Measurements from ENCODE around the gene TPSG1.

DNA sequence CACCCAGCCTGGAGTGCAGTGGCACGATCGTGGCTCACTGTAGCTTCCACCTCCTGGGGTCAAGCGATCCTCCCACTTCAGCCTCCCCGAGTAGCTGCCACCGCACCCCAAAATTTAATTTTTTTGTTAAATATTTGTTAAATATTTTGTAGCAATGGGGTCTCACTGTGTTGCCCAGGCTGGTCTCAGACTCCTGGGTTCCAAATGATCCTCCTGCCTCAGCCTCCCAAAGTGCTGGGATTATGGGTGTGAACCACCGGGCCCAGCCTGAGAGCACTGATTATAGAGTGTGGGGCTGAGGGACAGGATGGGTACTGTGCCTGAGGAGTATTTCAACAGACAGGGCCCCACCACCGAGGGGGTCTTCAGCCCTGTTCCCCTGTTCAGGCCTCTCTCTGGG is 35.6 kb downstream of the TPSG1 start:
- TF ChIP-seq POLR2AphosphoS5 (IDR thresholded peaks at IDR 0.05) (no peak), CTCF (IDR thresholded peaks at IDR 0.05 in 8 of 11, conservative IDR thresholded peaks at IDR 0.05 in 3 of 11) (no peak), POLR2A (IDR thresholded peaks at IDR 0.05) (no peak)
